CD4-positive, alpha-beta T cell treated with Interleukin-15 for 4 hours (primary cell): ENCODE measurements around the gene BMPR1A.

ENCODE experiments used
- DNase-seq: peaks from one replicate; pipeline ENCODE4 v3.0.0-alpha.2; 2020; ENCODE audit warnings: low spot score

The BMPR1A gene

GRCh38 chr10:86765548-86765947, 9.1 kb downstream of the BMPR1A start:
- no peak for DNase-seq

GRCh38 chr10:86768412-86769062, 12.1 kb downstream of the BMPR1A start:
- no peak for DNase-seq

GRCh38 chr10:86769991-86770390, 13.6 kb downstream of the BMPR1A start:
- DNase-seq, result no peak

GRCh38 chr10:86770412-86770960, 14.1 kb downstream of the BMPR1A start:
- DNase-seq, result no peak

GRCh38 chr10:86773498-86773897, 17.1 kb downstream of the BMPR1A start:
- no peak for DNase-seq

GRCh38 chr10:86775056-86775869, 18.8 kb downstream of the BMPR1A start:
- no peak for DNase-seq

- no peak for DNase-seq
These were observed 19.4 kb downstream of the BMPR1A start for GRCh38 chr10:86775870-86776180.

- no peak for DNase-seq
These were observed 23.0 kb downstream of the BMPR1A start for GRCh38 chr10:86779220-86780017.

- no peak for DNase-seq
These were observed 26.4 kb downstream of the BMPR1A start for GRCh38 chr10:86782701-86783418.

GRCh38 chr10:86785037-86785436, 28.6 kb downstream of the BMPR1A start:
- DNase-seq, result no peak

- DNase-seq, result no peak
These were observed 29.5 kb downstream of the BMPR1A start for GRCh38 chr10:86785968-86786367.

- DNase-seq, result no peak
These were observed 29.9 kb downstream of the BMPR1A start for GRCh38 chr10:86786368-86786767.

GRCh38 chr10:86790394-86790793, 34.0 kb downstream of the BMPR1A start:
- DNase-seq, result no peak

- DNase-seq, result no peak
These were observed 36.2 kb downstream of the BMPR1A start for GRCh38 chr10:86792461-86793167.

- no peak for DNase-seq
These were observed 37.3 kb downstream of the BMPR1A start for GRCh38 chr10:86793696-86794095.

- no peak for DNase-seq
These were observed 38.9 kb downstream of the BMPR1A start for GRCh38 chr10:86795353-86795752.

- no peak for DNase-seq
These were observed 41.6 kb downstream of the BMPR1A start for GRCh38 chr10:86798025-86798424.

GRCh38 chr10:86798611-86799010, 42.2 kb downstream of the BMPR1A start:
- no peak for DNase-seq

GRCh38 chr10:86799188-86799845, 42.9 kb downstream of the BMPR1A start:
- no peak for DNase-seq

- no peak for DNase-seq
These were observed 45.6 kb downstream of the BMPR1A start for GRCh38 chr10:86801995-86802394.
